ENCODE measurements around the gene VPS4B. TPM values are rescaled to one million over a fixed set of nuclear protein-coding genes. Genes with fewer than 3 reads are reported as not detected.

VPS4B gene
- polyA plus RNA-seq, 1 donor from 2014 or later, result 30.5 TPM

DNA sequence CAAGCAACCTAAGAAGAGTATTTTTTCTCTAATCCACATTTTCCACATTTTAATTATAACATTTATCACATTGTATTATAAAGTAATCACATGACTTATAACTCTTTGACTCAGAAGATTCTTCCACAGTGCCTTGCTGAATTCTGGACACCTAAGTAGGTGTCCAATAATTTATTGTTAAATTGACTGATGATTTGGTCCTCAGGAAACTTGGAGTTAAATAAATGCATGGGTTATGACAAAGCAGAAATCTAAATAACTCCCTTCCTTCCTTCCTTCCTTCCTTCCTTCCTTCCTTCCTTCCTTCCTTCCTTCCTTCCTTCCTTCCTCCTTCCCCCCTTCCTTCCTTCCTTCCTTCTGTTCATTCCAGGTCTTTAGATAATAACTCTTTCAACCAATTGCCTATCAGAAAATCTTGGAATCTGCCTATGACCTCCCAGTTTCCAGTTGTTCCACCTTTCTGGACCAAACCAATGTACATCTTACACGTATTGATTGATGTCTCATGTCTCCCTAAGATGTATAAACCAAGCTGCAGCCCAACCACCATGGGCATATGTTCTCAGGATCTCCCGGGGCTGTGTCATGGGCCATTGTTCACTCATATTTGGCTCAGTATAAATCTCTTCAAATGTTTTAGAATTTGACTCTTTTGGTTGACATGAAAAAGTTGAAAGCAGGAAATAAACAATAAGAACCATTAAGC lies 44.8 kb downstream of the VPS4B start:
- Histone ChIP-seq H3F3A (ENCODE audit: insufficient read depth, low read length, poor library complexity, severe bottlenecking) (no peaks in the 10 kb centered on the region), H2AFZ (ENCODE audit: low read depth, low read length) (no peak overlapping the region), H3K9me3 (ENCODE audit: low read length) (no peaks in the 10 kb centered on the region), H3K9me2 (ENCODE audit: insufficient read depth, low read length) (no peaks in the 10 kb centered on the region), H3K79me2 (replicated peaks; ENCODE audit: insufficient read depth, low read length) (no peaks in the 10 kb centered on the region), H3K9ac (ENCODE audit: low read length) (no peak overlapping the region), H4K20me1 (ENCODE audit: insufficient read depth) (no peaks in the 10 kb centered on the region), H3K36me3 (ENCODE audit: insufficient read depth, low read length) (no peaks in the 10 kb centered on the region), H3K27ac (ENCODE audit: low read length) (no peak overlapping the region), H3K4me3 (ENCODE audit: low read length) (no peak overlapping the region), H3K4me2 (ENCODE audit: low read length) (no peak overlapping the region), H3K27me3 (ENCODE audit: insufficient read depth, low read depth, low read length) (no peaks in the 10 kb centered on the region)
- no peak for TF ChIP-seq EZH2 (IDR thresholded peaks at IDR 0.05; ENCODE audit: borderline replicate concordance, insufficient read depth, low read length, poor library complexity, severe bottlenecking)
- no peak for TF ChIP-seq TAF1 (IDR thresholded peaks at IDR 0.05; ENCODE audit: low read depth)
- TF ChIP-seq, protein P1, sequence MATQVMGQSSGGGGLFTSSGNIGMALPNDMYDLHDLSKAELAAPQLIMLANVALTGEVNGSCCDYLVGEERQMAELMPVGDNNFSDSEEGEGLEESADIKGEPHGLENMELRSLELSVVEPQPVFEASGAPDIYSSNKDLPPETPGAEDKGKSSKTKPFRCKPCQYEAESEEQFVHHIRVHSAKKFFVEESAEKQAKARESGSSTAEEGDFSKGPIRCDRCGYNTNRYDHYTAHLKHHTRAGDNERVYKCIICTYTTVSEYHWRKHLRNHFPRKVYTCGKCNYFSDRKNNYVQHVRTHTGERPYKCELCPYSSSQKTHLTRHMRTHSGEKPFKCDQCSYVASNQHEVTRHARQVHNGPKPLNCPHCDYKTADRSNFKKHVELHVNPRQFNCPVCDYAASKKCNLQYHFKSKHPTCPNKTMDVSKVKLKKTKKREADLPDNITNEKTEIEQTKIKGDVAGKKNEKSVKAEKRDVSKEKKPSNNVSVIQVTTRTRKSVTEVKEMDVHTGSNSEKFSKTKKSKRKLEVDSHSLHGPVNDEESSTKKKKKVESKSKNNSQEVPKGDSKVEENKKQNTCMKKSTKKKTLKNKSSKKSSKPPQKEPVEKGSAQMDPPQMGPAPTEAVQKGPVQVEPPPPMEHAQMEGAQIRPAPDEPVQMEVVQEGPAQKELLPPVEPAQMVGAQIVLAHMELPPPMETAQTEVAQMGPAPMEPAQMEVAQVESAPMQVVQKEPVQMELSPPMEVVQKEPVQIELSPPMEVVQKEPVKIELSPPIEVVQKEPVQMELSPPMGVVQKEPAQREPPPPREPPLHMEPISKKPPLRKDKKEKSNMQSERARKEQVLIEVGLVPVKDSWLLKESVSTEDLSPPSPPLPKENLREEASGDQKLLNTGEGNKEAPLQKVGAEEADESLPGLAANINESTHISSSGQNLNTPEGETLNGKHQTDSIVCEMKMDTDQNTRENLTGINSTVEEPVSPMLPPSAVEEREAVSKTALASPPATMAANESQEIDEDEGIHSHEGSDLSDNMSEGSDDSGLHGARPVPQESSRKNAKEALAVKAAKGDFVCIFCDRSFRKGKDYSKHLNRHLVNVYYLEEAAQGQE (IDR thresholded peaks at IDR 0.05; ENCODE audit: borderline replicate concordance), result no peak
- no peak for TF ChIP-seq POLR2AphosphoS5 (IDR thresholded peaks at IDR 0.05)
- TF ChIP-seq RAD21 (conservative IDR thresholded peaks at IDR 0.05), result no peak
- no peak for TF ChIP-seq SMC3 (conservative IDR thresholded peaks at IDR 0.05; ENCODE audit: poor library complexity)
- TF ChIP-seq, protein P2, sequence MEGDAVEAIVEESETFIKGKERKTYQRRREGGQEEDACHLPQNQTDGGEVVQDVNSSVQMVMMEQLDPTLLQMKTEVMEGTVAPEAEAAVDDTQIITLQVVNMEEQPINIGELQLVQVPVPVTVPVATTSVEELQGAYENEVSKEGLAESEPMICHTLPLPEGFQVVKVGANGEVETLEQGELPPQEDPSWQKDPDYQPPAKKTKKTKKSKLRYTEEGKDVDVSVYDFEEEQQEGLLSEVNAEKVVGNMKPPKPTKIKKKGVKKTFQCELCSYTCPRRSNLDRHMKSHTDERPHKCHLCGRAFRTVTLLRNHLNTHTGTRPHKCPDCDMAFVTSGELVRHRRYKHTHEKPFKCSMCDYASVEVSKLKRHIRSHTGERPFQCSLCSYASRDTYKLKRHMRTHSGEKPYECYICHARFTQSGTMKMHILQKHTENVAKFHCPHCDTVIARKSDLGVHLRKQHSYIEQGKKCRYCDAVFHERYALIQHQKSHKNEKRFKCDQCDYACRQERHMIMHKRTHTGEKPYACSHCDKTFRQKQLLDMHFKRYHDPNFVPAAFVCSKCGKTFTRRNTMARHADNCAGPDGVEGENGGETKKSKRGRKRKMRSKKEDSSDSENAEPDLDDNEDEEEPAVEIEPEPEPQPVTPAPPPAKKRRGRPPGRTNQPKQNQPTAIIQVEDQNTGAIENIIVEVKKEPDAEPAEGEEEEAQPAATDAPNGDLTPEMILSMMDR (IDR thresholded peaks at IDR 0.05; ENCODE audit: poor library complexity, severe bottlenecking), result no peak
- no peak for TF ChIP-seq EP300 (conservative IDR thresholded peaks at IDR 0.05; ENCODE audit: poor library complexity, severe bottlenecking)
- no peak for TF ChIP-seq MXI1 (conservative IDR thresholded peaks at IDR 0.05; ENCODE audit: poor library complexity, severe bottlenecking)

- Histone ChIP-seq H3K27ac (ENCODE audit: low read length) (no peak overlapping the region), H3K27me3 (ENCODE audit: insufficient read depth, low read depth, low read length) (no peaks in the 10 kb centered on the region), H3K4me2 (ENCODE audit: low read length) (no peak overlapping the region), H3K36me3 (ENCODE audit: insufficient read depth, low read length) (no peaks in the 10 kb centered on the region), H2AFZ (ENCODE audit: low read depth, low read length) (no peak overlapping the region), H3K4me3 (ENCODE audit: low read length) (no peak overlapping the region), H3K9me2 (ENCODE audit: insufficient read depth, low read length) (no peaks in the 10 kb centered on the region), H3F3A (ENCODE audit: insufficient read depth, low read length, poor library complexity, severe bottlenecking) (no peaks in the 10 kb centered on the region), H4K20me1 (ENCODE audit: insufficient read depth) (no peaks in the 10 kb centered on the region), H3K79me2 (replicated peaks; ENCODE audit: insufficient read depth, low read length) (no peaks in the 10 kb centered on the region), H3K9ac (ENCODE audit: low read length) (no peak overlapping the region), H3K9me3 (ENCODE audit: low read length) (no peaks in the 10 kb centered on the region)
- TF ChIP-seq EP300 (conservative IDR thresholded peaks at IDR 0.05; ENCODE audit: poor library complexity, severe bottlenecking) (no peak), MXI1 (conservative IDR thresholded peaks at IDR 0.05; ENCODE audit: poor library complexity, severe bottlenecking) (no peak), RAD21 (conservative IDR thresholded peaks at IDR 0.05) (no peak), SMC3 (conservative IDR thresholded peaks at IDR 0.05; ENCODE audit: poor library complexity) (no peak), POLR2AphosphoS5 (IDR thresholded peaks at IDR 0.05) (no peak), EZH2 (IDR thresholded peaks at IDR 0.05; ENCODE audit: borderline replicate concordance, insufficient read depth, low read length, poor library complexity, severe bottlenecking) (no peak), TAF1 (IDR thresholded peaks at IDR 0.05; ENCODE audit: low read depth) (no peak)
- TF ChIP-seq, protein P1 (IDR thresholded peaks at IDR 0.05; ENCODE audit: borderline replicate concordance), result no peak
- TF ChIP-seq, protein P2 (IDR thresholded peaks at IDR 0.05; ENCODE audit: poor library complexity, severe bottlenecking), result no peak
Observed at GRCh38 chr18:63376538-63376937, 45.7 kb downstream of the VPS4B start.

Data from neural cell (in vitro differentiated cells).